ENCODE results near the gene MMD. TPM values are rescaled to one million over a fixed set of nuclear protein-coding genes. Genes with fewer than 3 reads are reported as not detected.

Gene MMD
- total RNA-seq, 2 donors from 2014 or later: 35.0 to 39.3 TPM

DNA sequence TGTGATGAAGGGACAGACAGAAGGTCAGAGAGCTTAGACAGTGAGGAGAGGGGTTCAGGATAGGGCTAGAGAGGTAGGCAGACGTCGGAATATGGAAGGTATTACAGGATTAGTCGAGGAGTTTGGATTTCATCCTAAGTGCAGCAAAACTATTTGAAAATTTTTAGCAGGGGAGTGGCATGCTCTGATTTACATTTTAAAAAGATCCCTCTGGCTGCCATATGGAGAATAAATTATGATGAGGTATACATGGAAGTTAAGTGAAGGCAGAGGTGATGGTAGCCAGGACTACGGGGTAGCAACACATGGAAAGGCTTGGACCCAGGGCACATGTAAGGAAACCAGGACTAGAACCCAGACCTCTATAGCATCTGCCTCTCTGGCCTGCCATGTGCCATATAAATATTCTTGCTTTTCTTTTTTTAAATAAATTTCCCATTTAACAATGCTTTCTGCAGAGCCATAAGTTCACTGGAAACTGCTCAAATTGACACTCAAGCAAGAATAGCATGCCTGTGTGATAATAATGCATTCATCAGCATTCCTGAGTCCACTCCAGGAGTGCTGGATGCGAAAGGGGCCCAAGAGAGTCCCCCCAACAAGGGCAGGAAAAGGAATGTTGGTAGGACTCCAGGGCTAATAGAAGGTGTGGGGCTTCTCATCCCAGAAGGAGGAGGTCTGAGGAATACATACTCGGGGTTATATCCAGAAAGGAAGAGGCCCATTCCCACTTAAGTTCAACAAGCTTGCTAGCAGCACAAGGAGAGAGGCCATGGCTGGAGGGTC lies 78.6 kb downstream of the MMD start:
- Mint-ChIP-seq H3K4me3 (peak overlapping the region; percentile 47 to 52), H3K4me1 (ENCODE audit: low read depth) (peaks cover 71% of the 10 kb centered on the region), H3K36me3 (ENCODE audit: insufficient read depth in 2 of 2) (peaks cover 20 to 21% of the 10 kb centered on the region in 2 donors), H3K27me3 (ENCODE audit: low read depth) (peaks cover 55% of the 10 kb centered on the region), H3K27ac (no peak overlapping the region), H3K9me3 (peaks cover 10 to 16% of the 10 kb centered on the region in 2 donors)
- ATAC-seq (replicated peaks in 1 of 2): no peak
- no peak for DNase-seq

Other genes starting within 250 kb of the MMD start
- gene HLF, start 156.9 kb downstream of the MMD start, total RNA-seq: 10 to 100 TPM; 23.9 to 44.3 TPM
- not detected for gene SMIM36, start 89.6 kb upstream of the MMD start, total RNA-seq

All from activated T-cell treated with anti-CD3 and anti-CD28 coated beads, Interleukin-2, amount 50 U/mL, for 72 hours (primary cell).